NT2/D1 (cell line): ENCODE measurements around the gene GPM6B.

Experiments used
- YY1 ChIP-seq: IDR thresholded peaks from 2 replicates; pipeline ENCODE4 v1.6.1; 2011; ENCODE audit not compliant: insufficient read length, insufficient read depth
- ZNF274 ChIP-seq: IDR thresholded peaks from 2 replicates; pipeline ENCODE4 v1.6.1; 2011; ENCODE audit warnings: mild to moderate bottlenecking, low read depth, low read length

DNA sequence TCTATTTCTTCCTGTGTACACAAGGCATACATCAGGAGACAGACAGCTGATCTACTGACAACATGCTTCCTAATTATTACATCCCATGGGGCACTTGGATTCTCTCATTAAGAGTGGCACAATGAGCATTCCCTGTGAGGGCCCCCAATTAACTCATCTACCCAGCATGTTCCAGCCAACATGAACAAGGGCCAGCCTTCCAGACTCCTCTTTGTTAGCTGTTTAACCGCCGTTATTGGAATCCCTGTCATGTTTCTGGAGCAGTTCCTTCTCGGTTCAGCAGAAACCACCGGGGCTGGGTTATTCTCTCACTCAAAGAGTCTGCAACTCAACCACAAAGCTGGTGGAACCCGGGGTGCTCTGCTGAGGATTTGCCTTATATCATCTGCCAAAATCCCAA lies 9.9 kb upstream of the GPM6B start:
- TF ChIP-seq YY1: no peak
- no peak for TF ChIP-seq ZNF274
